Measurements from ENCODE around the gene PHLDB2. TPM values are rescaled to one million over a fixed set of nuclear protein-coding genes. Genes with fewer than 3 reads are reported as not detected.

PHLDB2 gene
- total RNA-seq, 2 experiments from 2014 or later: 2.1 TPM

GRCh38 chr3:111867889-111868426 lies 8.9 kb downstream of the PHLDB2 start:
- Mint-ChIP-seq H3K27me3 (no peaks in the 10 kb centered on the region), H3K36me3 (no peaks in the 10 kb centered on the region), H3K4me3 (no peak overlapping the region), H3K27ac (no peak overlapping the region), H3K4me1 (ENCODE audit: low read depth) (no peaks in the 10 kb centered on the region), H3K9me3 (no peaks in the 10 kb centered on the region)
- no peak for DNase-seq
- ChIA-PET CTCF (interaction anchor here (0.6 to 1.8 kb wide), 3 partner anchors 9 to 145 kb away, joined by 3 to 4 read pairs (median 3); partner anchors contain the start of gene PHLDB2), POLR2A (no interaction called here)
- intact Hi-C loops (cut with micrococcal nuclease): loop anchor here (10.0 kb wide), 1 partner anchor 177 kb away; no protein-coding TSS in a partner anchor

GRCh38 chr3:111870620-111871019 lies 11.6 kb downstream of the PHLDB2 start:
- Mint-ChIP-seq H3K27ac (no peak overlapping the region), H3K27me3 (no peaks in the 10 kb centered on the region), H3K9me3 (no peaks in the 10 kb centered on the region), H3K36me3 (no peaks in the 10 kb centered on the region), H3K4me3 (no peak overlapping the region), H3K4me1 (ENCODE audit: low read depth) (no peaks in the 10 kb centered on the region)
- intact Hi-C loops (cut with micrococcal nuclease): no loop called here
- DNase-seq: no peak
- ChIA-PET POLR2A (no interaction called here), CTCF (no interaction called here)

- Mint-ChIP-seq H3K36me3 (peaks cover 3% of the 10 kb centered on the region), H3K4me1 (ENCODE audit: low read depth) (no peaks in the 10 kb centered on the region), H3K27ac (no peak overlapping the region), H3K27me3 (no peaks in the 10 kb centered on the region), H3K4me3 (no peak overlapping the region), H3K9me3 (no peaks in the 10 kb centered on the region)
- no peak for DNase-seq
- POLR2A ChIA-PET: no interaction called here
- intact Hi-C loops (cut with micrococcal nuclease): no loop called here
- CTCF ChIA-PET: interaction anchor here (0.9 kb wide), 1 partner anchor 9 kb away, joined by 3 read pairs; no protein-coding TSS in a partner anchor
These were observed 13.0 kb downstream of the PHLDB2 start for GRCh38 chr3:111871809-111872623.

GRCh38 chr3:111872979-111873378 lies 13.9 kb downstream of the PHLDB2 start:
- intact Hi-C loops (cut with micrococcal nuclease): no loop called here

GRCh38 chr3:111874177-111874820 lies 15.2 kb downstream of the PHLDB2 start:
- CTCF ChIA-PET: interaction anchor here (0.7 to 1.6 kb wide), 2 partner anchors 14 to 159 kb away, joined by 3 to 4 read pairs; no protein-coding TSS in a partner anchor
- POLR2A ChIA-PET: no interaction called here
- H3K27ac Mint-ChIP-seq: no peak overlapping the region
- DNase-seq: no peak
- H3K27me3 Mint-ChIP-seq: no peaks in the 10 kb centered on the region
- intact Hi-C loops (cut with micrococcal nuclease): no loop called here
- peaks cover 4% of the 10 kb centered on the region for H3K9me3 Mint-ChIP-seq
- H3K36me3 Mint-ChIP-seq: peaks cover 4% of the 10 kb centered on the region
- no peaks in the 10 kb centered on the region for H3K4me1 Mint-ChIP-seq (ENCODE audit: low read depth)
- H3K4me3 Mint-ChIP-seq: no peak overlapping the region

More at GRCh38 chr3:111872979-111873378, 13.9 kb downstream of the PHLDB2 start:
- H3K36me3 Mint-ChIP-seq: peaks cover 4% of the 10 kb centered on the region
- no peaks in the 10 kb centered on the region for H3K4me1 Mint-ChIP-seq (ENCODE audit: low read depth)
- H3K4me3 Mint-ChIP-seq: no peak overlapping the region
- no peak overlapping the region for H3K27ac Mint-ChIP-seq
- CTCF ChIA-PET: interaction anchor here (0.9 kb wide), 1 partner anchor 10 kb away, joined by 3 read pairs; no protein-coding TSS in a partner anchor
- no peaks in the 10 kb centered on the region for H3K27me3 Mint-ChIP-seq
- no peak for DNase-seq
- H3K9me3 Mint-ChIP-seq: peaks cover 4% of the 10 kb centered on the region
- POLR2A ChIA-PET: no interaction called here

GRCh38 chr3:111881480-111881879 lies 22.4 kb downstream of the PHLDB2 start:
- ChIA-PET CTCF (interaction anchor here (1.1 kb wide), 1 partner anchor 24 kb away, joined by 3 read pairs; no protein-coding TSS in a partner anchor), POLR2A (no interaction called here)
- Mint-ChIP-seq H3K4me3 (no peak overlapping the region), H3K9me3 (peaks cover 10% of the 10 kb centered on the region), H3K4me1 (ENCODE audit: low read depth) (peaks cover 6% of the 10 kb centered on the region), H3K27ac (no peak overlapping the region), H3K27me3 (no peaks in the 10 kb centered on the region), H3K36me3 (peaks cover 14% of the 10 kb centered on the region)
- intact Hi-C loops (cut with micrococcal nuclease): no loop called here
- DNase-seq: no peak

GRCh38 chr3:111882194-111882593 lies 23.1 kb downstream of the PHLDB2 start:
- peaks cover 13% of the 10 kb centered on the region for H3K36me3 Mint-ChIP-seq
- peaks cover 8% of the 10 kb centered on the region for H3K9me3 Mint-ChIP-seq
- CTCF ChIA-PET: interaction anchor here (1.1 to 1.3 kb wide), 4 partner anchors 17 to 213 kb away, joined by 3 read pairs; no protein-coding TSS in a partner anchor

GRCh38 chr3:111882799-111883198 lies 23.7 kb downstream of the PHLDB2 start:
- CTCF ChIA-PET: interaction anchor here (0.9 to 1.3 kb wide), 5 partner anchors 12 to 214 kb away, joined by 3 read pairs; no protein-coding TSS in a partner anchor

More at GRCh38 chr3:111882194-111882593, 23.1 kb downstream of the PHLDB2 start:
- POLR2A ChIA-PET: no interaction called here
- DNase-seq: no peak
- Mint-ChIP-seq H3K4me3 (no peak overlapping the region), H3K27me3 (no peaks in the 10 kb centered on the region), H3K4me1 (ENCODE audit: low read depth) (peaks cover 6% of the 10 kb centered on the region), H3K27ac (no peak overlapping the region)
- intact Hi-C loops (cut with micrococcal nuclease): no loop called here

GRCh38 chr3:111884411-111885018 lies 25.4 kb downstream of the PHLDB2 start:
- no peak for DNase-seq
- ChIA-PET POLR2A (no interaction called here), CTCF (interaction anchor here (1.2 kb wide), 2 partner anchors 105 to 129 kb away, joined by 3 to 5 read pairs; no protein-coding TSS in a partner anchor)
- Mint-ChIP-seq H3K4me1 (ENCODE audit: low read depth) (peaks cover 6% of the 10 kb centered on the region), H3K27ac (no peak overlapping the region), H3K4me3 (no peak overlapping the region), H3K36me3 (peaks cover 13% of the 10 kb centered on the region), H3K27me3 (no peaks in the 10 kb centered on the region), H3K9me3 (peaks cover 6% of the 10 kb centered on the region)
- intact Hi-C loops (cut with micrococcal nuclease): no loop called here

More at GRCh38 chr3:111882799-111883198, 23.7 kb downstream of the PHLDB2 start:
- Mint-ChIP-seq H3K4me1 (ENCODE audit: low read depth) (peaks cover 6% of the 10 kb centered on the region), H3K36me3 (peaks cover 13% of the 10 kb centered on the region), H3K4me3 (no peak overlapping the region), H3K27me3 (no peaks in the 10 kb centered on the region), H3K27ac (no peak overlapping the region), H3K9me3 (peaks cover 7% of the 10 kb centered on the region)
- POLR2A ChIA-PET: no interaction called here
- DNase-seq: no peak
- intact Hi-C loops (cut with micrococcal nuclease): no loop called here

GRCh38 chr3:111885578-111885977 lies 26.5 kb downstream of the PHLDB2 start:
- POLR2A ChIA-PET: no interaction called here
- Mint-ChIP-seq H3K27me3 (no peaks in the 10 kb centered on the region), H3K9me3 (peaks cover 6% of the 10 kb centered on the region), H3K4me1 (ENCODE audit: low read depth) (peaks cover 6% of the 10 kb centered on the region), H3K4me3 (no peak overlapping the region), H3K27ac (no peak overlapping the region), H3K36me3 (peaks cover 13% of the 10 kb centered on the region)
- intact Hi-C loops (cut with micrococcal nuclease): no loop called here
- CTCF ChIA-PET: interaction anchor here (1.2 kb wide), 1 partner anchor 104 kb away, joined by 3 read pairs; no protein-coding TSS in a partner anchor
- DNase-seq: no peak

GRCh38 chr3:111890051-111890580 lies 31.1 kb downstream of the PHLDB2 start:
- no peaks in the 10 kb centered on the region for H3K4me1 Mint-ChIP-seq (ENCODE audit: low read depth)
- peaks cover 6% of the 10 kb centered on the region for H3K36me3 Mint-ChIP-seq
- H3K27me3 Mint-ChIP-seq: no peaks in the 10 kb centered on the region
- ChIA-PET CTCF (no interaction called here), POLR2A (no interaction called here)
- H3K4me3 Mint-ChIP-seq: no peak overlapping the region
- peaks cover 2% of the 10 kb centered on the region for H3K9me3 Mint-ChIP-seq
- intact Hi-C loops (cut with micrococcal nuclease): no loop called here
- H3K27ac Mint-ChIP-seq: no peak overlapping the region
- DNase-seq: no peak
